Gastrocnemius medialis (tissue), 4 donors: ENCODE results near the gene PRDM2.

Experiments used
- POLR2A ChIP-seq, 2 donors: fragments of 450-650 bp; IDR thresholded peaks; one replicate each; pipeline ENCODE4 v1.6.1; 2017; ENCODE audit warnings: antibody characterized with exemption in 2 of 2, mild to moderate bottlenecking in 2 of 2, moderate library complexity in 2 of 2
- TF ChIP-seq, protein P1 (sequence below), 5 experiments: fragments of 450-650 bp in 3 of 5; fragments of 200-600 bp in 2 of 5; sonication (generic) in 2 of 5; IDR thresholded peaks in 4 of 5; conservative IDR thresholded peaks in 1 of 5; 1 replicate in 4 of 5; 2 replicates in 1 of 5; pipeline ENCODE4 v1.5.1; 2016 to 2019; ENCODE audit warnings: antibody characterized with exemption in 5 of 5, mild to moderate bottlenecking in 3 of 5, moderate library complexity in 3 of 5

DNA sequence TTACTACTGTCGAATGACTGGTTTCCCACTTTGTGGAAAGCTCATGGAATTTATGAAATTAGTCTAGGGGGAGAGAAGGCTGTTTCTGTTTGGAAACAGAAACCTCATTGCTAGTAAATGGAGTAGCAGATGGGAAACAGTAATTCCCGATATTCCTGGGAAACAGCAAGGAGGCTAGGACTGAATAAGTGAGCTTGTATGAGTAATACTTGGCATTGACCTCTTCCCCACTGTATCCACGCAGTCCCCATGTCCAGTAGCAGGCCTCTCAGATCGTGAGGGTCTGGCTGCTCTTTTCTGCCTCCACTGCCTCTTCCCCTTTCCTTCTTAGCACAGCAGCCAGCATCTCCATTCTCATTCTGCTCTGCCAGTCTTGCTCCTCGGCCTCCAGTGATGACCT, 75.5 kb downstream of the PRDM2 start:
- TF ChIP-seq, protein P1, sequence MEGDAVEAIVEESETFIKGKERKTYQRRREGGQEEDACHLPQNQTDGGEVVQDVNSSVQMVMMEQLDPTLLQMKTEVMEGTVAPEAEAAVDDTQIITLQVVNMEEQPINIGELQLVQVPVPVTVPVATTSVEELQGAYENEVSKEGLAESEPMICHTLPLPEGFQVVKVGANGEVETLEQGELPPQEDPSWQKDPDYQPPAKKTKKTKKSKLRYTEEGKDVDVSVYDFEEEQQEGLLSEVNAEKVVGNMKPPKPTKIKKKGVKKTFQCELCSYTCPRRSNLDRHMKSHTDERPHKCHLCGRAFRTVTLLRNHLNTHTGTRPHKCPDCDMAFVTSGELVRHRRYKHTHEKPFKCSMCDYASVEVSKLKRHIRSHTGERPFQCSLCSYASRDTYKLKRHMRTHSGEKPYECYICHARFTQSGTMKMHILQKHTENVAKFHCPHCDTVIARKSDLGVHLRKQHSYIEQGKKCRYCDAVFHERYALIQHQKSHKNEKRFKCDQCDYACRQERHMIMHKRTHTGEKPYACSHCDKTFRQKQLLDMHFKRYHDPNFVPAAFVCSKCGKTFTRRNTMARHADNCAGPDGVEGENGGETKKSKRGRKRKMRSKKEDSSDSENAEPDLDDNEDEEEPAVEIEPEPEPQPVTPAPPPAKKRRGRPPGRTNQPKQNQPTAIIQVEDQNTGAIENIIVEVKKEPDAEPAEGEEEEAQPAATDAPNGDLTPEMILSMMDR (IDR thresholded peaks at IDR 0.05 in 4 of 5, conservative IDR thresholded peaks at IDR 0.05 in 1 of 5), result no peak
- TF ChIP-seq POLR2A (IDR thresholded peaks at IDR 0.05), result no peak
